H1 (cell line): ENCODE results near the gene GAB3. TPM values are rescaled to one million over a fixed set of nuclear protein-coding genes. Genes with fewer than 3 reads are reported as not detected.

Source experiments
- CTCF ChIA-PET: fragments of 300-600 bp; sonication (Branson Sonifier 250); formaldehyde crosslinking; loops from one replicate; lab custom pipeline; 2021; ENCODE audit not compliant: partially characterized antibody; lab: Charles Lee
- POLR2A ChIA-PET: fragments of 300-600 bp; sonication (Branson Sonifier 250); formaldehyde crosslinking; loops from one replicate; lab custom pipeline; 2021; ENCODE audit warnings: inconsistent platforms; ENCODE audit not compliant: partially characterized antibody; lab: Charles Lee
- DNase-seq, 2 experiments: peaks; one replicate each; pipeline versions ENCODE4 v3.0.0 to v3.0.0-alpha.2; 2010 to 2022; ENCODE audit warnings: low spot score in 2 of 2, low read depth in 1 of 2, mixed read lengths in 1 of 2
- FAIRE-seq: peaks from 2 replicates; lab custom pipeline; 2011; peaks lifted over from hg19 to GRCh38; lab: Jason Lieb, UNC
- H2AFZ ChIP-seq: 2 replicates; pipeline ENCODE4 v1.8.1; 2012; ENCODE audit warnings: low read length, inconsistent platforms
- H2AK5ac ChIP-seq: 2 replicates; pipeline ENCODE4 v1.6.1; 2013; ENCODE audit warnings: low read depth, low read length
- H2BK120ac ChIP-seq: replicated peaks from 2 replicates; pipeline ENCODE3; 2013; ENCODE audit warnings: low read depth, low read length, inconsistent platforms
- H2BK12ac ChIP-seq: 2 replicates; pipeline ENCODE4 v1.6.1; 2013; ENCODE audit warnings: low read depth, low read length
- H2BK15ac ChIP-seq: 2 replicates; pipeline ENCODE4 v1.6.1; 2013; ENCODE audit warnings: low read length
- H2BK20ac ChIP-seq: 2 replicates; pipeline ENCODE4 v1.6.1; 2013; ENCODE audit warnings: low read length
- H2BK5ac ChIP-seq: 2 replicates; pipeline ENCODE4 v1.6.1; 2013; ENCODE audit warnings: low read depth, low read length
- H3K14ac ChIP-seq: 2 replicates; pipeline ENCODE4 v1.6.1; 2013; ENCODE audit warnings: inconsistent platforms; ENCODE audit not compliant: insufficient read length
- H3K18ac ChIP-seq: 2 replicates; pipeline ENCODE4 v1.6.1; 2013; ENCODE audit warnings: low read length; ENCODE audit errors: extremely low read depth
- H3K23ac ChIP-seq: 2 replicates; pipeline ENCODE4 v1.6.1; 2013; ENCODE audit warnings: inconsistent platforms; ENCODE audit not compliant: insufficient read length
- H3K23me2 ChIP-seq: 2 replicates; pipeline ENCODE4 v1.6.1; 2013; ENCODE audit warnings: low read depth, low read length
- H3K27ac ChIP-seq: 2 replicates; pipeline ENCODE4 v1.6.1; 2011; ENCODE audit warnings: low read depth, low read length, inconsistent platforms
- H3K27me3 ChIP-seq, 4 experiments: replicated peaks in 1 of 4; 1 replicate in 1 of 4; 2 replicates in 3 of 4; pipeline versions ENCODE4 v1.6.1 to v1.8.1; 2011 to 2013; ENCODE audit warnings: low read length in 3 of 4, mild to moderate bottlenecking in 3 of 4, inconsistent platforms in 2 of 4, mixed read lengths in 2 of 4, moderate library complexity in 1 of 4; ENCODE audit not compliant: control insufficient read depth in 3 of 4, insufficient read depth in 3 of 4; ENCODE audit errors: extremely low read depth in 1 of 4
- H3K36me3 ChIP-seq, 4 experiments: 2 replicates each; pipeline versions ENCODE4 v1.6.1 to v1.8.1; 2011 to 2013; ENCODE audit warnings: mild to moderate bottlenecking in 4 of 4, low read length in 3 of 4, moderate library complexity in 2 of 4, control low read depth in 1 of 4, inconsistent platforms in 1 of 4; ENCODE audit not compliant: insufficient read depth in 4 of 4, control insufficient read depth in 2 of 4
- H3K4ac ChIP-seq: replicated peaks from 2 replicates; pipeline ENCODE3; 2013; ENCODE audit warnings: low read length, low read depth, mixed read lengths, inconsistent platforms; ENCODE audit not compliant: insufficient read length
- H3K4me1 ChIP-seq, 4 experiments: replicated peaks in 1 of 4; 1 replicate in 1 of 4; 2 replicates in 3 of 4; pipeline versions ENCODE4 v1.6.1 to v1.8.1; 2011 to 2013; ENCODE audit warnings: low read length in 3 of 4, inconsistent platforms in 2 of 4, mixed read lengths in 1 of 4; ENCODE audit not compliant: insufficient read depth in 4 of 4, control insufficient read depth in 3 of 4
- H3K4me2 ChIP-seq, 2 experiments: 2 replicates each; pipeline versions ENCODE4 v1.6.1 to v1.8.1; 2011 to 2013; ENCODE audit warnings: low read depth in 2 of 2, low read length in 2 of 2, control low read depth in 1 of 2, inconsistent platforms in 1 of 2, mild to moderate bottlenecking in 1 of 2; ENCODE audit not compliant: insufficient read depth in 1 of 2
- H3K4me3 ChIP-seq, 4 experiments: fragments of 200-600, 300-600 bp in 1 of 4; sonication (generic), shearing (Covaris generic), sonication (Bioruptor Twin) in 1 of 4; 2 replicates each; pipeline versions ENCODE4 v1.5.1 to v1.8.1; 2011 to 2016; ENCODE audit warnings: low read length in 4 of 4, low read depth in 3 of 4, control low read depth in 2 of 4, inconsistent platforms in 2 of 4, mild to moderate bottlenecking in 2 of 4, mixed read lengths in 1 of 4, moderate library complexity in 1 of 4; ENCODE audit not compliant: insufficient read depth in 2 of 4; ENCODE audit errors: extremely low read depth in 1 of 4
- H3K56ac ChIP-seq: replicated peaks from 2 replicates; pipeline ENCODE3; 2013; ENCODE audit warnings: low read depth, mild to moderate bottlenecking, mixed read lengths, low read length, inconsistent platforms; ENCODE audit not compliant: insufficient read length
- H3K79me1 ChIP-seq: 2 replicates; pipeline ENCODE4 v1.6.1; 2013; ENCODE audit warnings: low read depth, low read length, control low read depth
- H3K79me2 ChIP-seq, 2 experiments: 2 replicates each; pipeline versions ENCODE4 v1.6.1 to v1.8.1; 2012 to 2013; ENCODE audit warnings: low read length in 2 of 2, mild to moderate bottlenecking in 2 of 2, inconsistent platforms in 1 of 2; ENCODE audit not compliant: insufficient read depth in 2 of 2, control insufficient read depth in 1 of 2
- H3K9ac ChIP-seq, 4 experiments: replicated peaks in 1 of 4; 1 replicate in 1 of 4; 2 replicates in 3 of 4; pipeline versions ENCODE4 v1.6.1 to v1.8.1; 2011 to 2013; ENCODE audit warnings: low read depth in 3 of 4, low read length in 3 of 4, control low read depth in 2 of 4, mild to moderate bottlenecking in 2 of 4, moderate library complexity in 2 of 4, inconsistent platforms in 1 of 4; ENCODE audit errors: extremely low read depth in 1 of 4
- H3K9me3 ChIP-seq, 2 experiments: 2 replicates each; pipeline versions ENCODE4 v1.6.1 to v1.8.1; 2012 to 2013; ENCODE audit warnings: mild to moderate bottlenecking in 2 of 2, moderate library complexity in 2 of 2, control low read depth in 1 of 2, inconsistent platforms in 1 of 2, low read depth in 1 of 2, low read length in 1 of 2, mixed read lengths in 1 of 2; ENCODE audit not compliant: insufficient read depth in 2 of 2
- H4K20me1 ChIP-seq, 2 experiments: replicated peaks in 1 of 2; 2 replicates each; pipeline versions ENCODE3 to v1.8.1; 2011 to 2013; ENCODE audit warnings: inconsistent platforms in 2 of 2, low read length in 2 of 2, mild to moderate bottlenecking in 1 of 2; ENCODE audit not compliant: insufficient read depth in 2 of 2, control insufficient read depth in 1 of 2
- H4K5ac ChIP-seq: 2 replicates; pipeline ENCODE4 v1.6.1; 2013; ENCODE audit warnings: low read length, low read depth, mixed read lengths, inconsistent platforms; ENCODE audit not compliant: insufficient read length
- H4K8ac ChIP-seq: 2 replicates; pipeline ENCODE4 v1.8.0; 2013; ENCODE audit warnings: mild to moderate bottlenecking, moderate library complexity, low read length, inconsistent platforms; ENCODE audit not compliant: insufficient read depth; ENCODE audit errors: extremely low read depth
- H4K91ac ChIP-seq: replicated peaks from 2 replicates; pipeline ENCODE3; 2013; ENCODE audit warnings: low read length, mixed read lengths, inconsistent platforms; ENCODE audit not compliant: insufficient read length
- CBX5 ChIP-seq: fragments of 300-800, 300-1000 bp; sonication (generic); IDR thresholded peaks from 2 replicates; pipeline ENCODE4 v1.7.1; 2016; ENCODE audit warnings: antibody characterized with exemption, low read length, low read depth
- CBX8 ChIP-seq: fragments of 300-800, 300-1000 bp; sonication (generic); IDR thresholded peaks from 2 replicates; pipeline ENCODE4 v1.7.1; 2016; ENCODE audit warnings: low read depth, low read length, borderline replicate concordance
- CHD1 ChIP-seq: IDR thresholded peaks from 2 replicates; pipeline ENCODE4 v1.6.1; 2012; ENCODE audit warnings: low read depth, low read length, improper control_type of control experiment
- CTBP2 ChIP-seq: IDR thresholded peaks from 2 replicates; pipeline ENCODE4 v1.7.0; 2011; ENCODE audit warnings: borderline replicate concordance, mild to moderate bottlenecking, moderate library complexity, mixed read lengths, low read length; ENCODE audit not compliant: insufficient read depth, insufficient read length
- EGR1 ChIP-seq: IDR thresholded peaks from 2 replicates; pipeline ENCODE4 v1.6.1; 2011; ENCODE audit warnings: low read depth, low read length, borderline replicate concordance
- GTF2F1 ChIP-seq: IDR thresholded peaks from 2 replicates; pipeline ENCODE4 v1.6.1; 2012; ENCODE audit warnings: low read depth, low read length, improper control_type of control experiment, borderline replicate concordance
- HDAC2 ChIP-seq, 2 experiments: fragments of 300-600 bp in 1 of 2; sonication (generic) in 1 of 2; IDR thresholded peaks; 2 replicates each; pipeline ENCODE4 v1.6.1; 2011 to 2012; ENCODE audit warnings: low read depth in 2 of 2, low read length in 2 of 2, mild to moderate bottlenecking in 2 of 2, moderate library complexity in 2 of 2, borderline replicate concordance in 1 of 2, inconsistent platforms in 1 of 2
- MAFK ChIP-seq: IDR thresholded peaks from 2 replicates; pipeline ENCODE4 v1.6.1; 2012; ENCODE audit warnings: low read depth, mild to moderate bottlenecking, improper control_type of control experiment, low read length
- NRF1 ChIP-seq: IDR thresholded peaks from 2 replicates; pipeline ENCODE4 v1.6.1; 2011; ENCODE audit warnings: mild to moderate bottlenecking, low read depth, low read length, improper control_type of control experiment
- RXRA ChIP-seq: IDR thresholded peaks from 2 replicates; pipeline ENCODE4 v1.6.1; 2011; ENCODE audit warnings: low read depth, mild to moderate bottlenecking, low read length, moderate library complexity; ENCODE audit not compliant: insufficient read depth
- SAP30 ChIP-seq: fragments of 300-600 bp; sonication (generic); IDR thresholded peaks from 2 replicates; pipeline ENCODE4 v1.7.1; 2012; ENCODE audit warnings: low read length, moderate library complexity, mild to moderate bottlenecking, inconsistent platforms; ENCODE audit not compliant: insufficient read depth, insufficient replicate concordance
- SP1 ChIP-seq: IDR thresholded peaks from 2 replicates; pipeline ENCODE4 v1.6.1; 2011; ENCODE audit warnings: low read depth, low read length
- SP2 ChIP-seq: IDR thresholded peaks from 2 replicates; pipeline ENCODE4 v1.6.1; 2012; ENCODE audit warnings: mild to moderate bottlenecking, low read length, inconsistent platforms
- ZNF274 ChIP-seq: IDR thresholded peaks from 2 replicates; pipeline ENCODE4 v1.7.0; 2012; ENCODE audit warnings: low read length, borderline replicate concordance; ENCODE audit errors: extremely low read depth
- WGBS, 2 experiments: shearing (Covaris generic) in 1 of 2; methylation state at CpG; one replicate each; pipeline versions ENCODE4 v1.1.6 to v1.1.7; 2013 to 2015; ENCODE audit warnings: low lambda C conversion rate in 2 of 2, mixed read lengths in 2 of 2, inconsistent platforms in 1 of 2, low coverage in 1 of 2, missing lambda C conversion rate in 1 of 2; ENCODE audit not compliant: insufficient replicate concordance in 2 of 2, insufficient coverage in 1 of 2, insufficient read length in 1 of 2; ENCODE audit errors: extremely low coverage in 1 of 2, missing lambda C conversion rate in 1 of 2; 5-methylcytosine and 5-hydroxymethylcytosine counted together
- polyA plus RNA-seq, 7 experiments: library from polyadenylated mRNA; depleted of rRNA in 3 of 7; stranded (reverse) in 5 of 7; unstranded in 2 of 7; fragments of >200 nt in 5 of 7; fragments of 200-250 nt in 2 of 7; gene quantifications; 1 replicate in 5 of 7; 2 replicates in 1 of 7; 4 replicates in 1 of 7; pipeline versions ENCODE4 v1.2.1 to v1.2.3, GENCODE V29; 2011 to 2013; ENCODE audit warnings: missing spikeins in 2 of 7, mixed read lengths in 2 of 7
- total RNA-seq: library from RNA; stranded (reverse); fragmentation: NEBNext Ultra II Directional; extraction: Animal tissue kit (Norgen Biotek cat#: 25700); gene quantifications from 2 replicates; pipeline ENCODE4 v1.2.1, GENCODE V29; 2021

GAB3 gene
- total and polyA plus RNA-seq, 2 of the 8 experiments (the other 6 are each of a cell fraction or from before 2014, with no cell fraction given) = 0.48 to 1.2 TPM

- Histone ChIP-seq H4K20me1 (no peaks in the 10 kb centered on the region), H2AFZ (no peak overlapping the region), H3K23me2 (no peaks in the 10 kb centered on the region), H3K4me1 (peaks cover 0 to 2% (median 0%) of the 10 kb centered on the region in 4 experiments; a peak in 2 of 7 replicates), H3K4ac (no peak overlapping the region), H3K9me3 (no peaks in the 10 kb centered on the region), H3K79me1 (no peaks in the 10 kb centered on the region), H3K9ac (no peak overlapping the region), H2BK15ac (no peak overlapping the region), H3K14ac (no peak overlapping the region), H3K23ac (no peak overlapping the region), H3K56ac (no peak overlapping the region), H3K79me2 (no peaks in the 10 kb centered on the region), H3K4me3 (no peak overlapping the region), H3K27ac (no peak overlapping the region), H4K8ac (no peak overlapping the region), H3K36me3 (no peaks in the 10 kb centered on the region), H3K18ac (no peak overlapping the region), H3K4me2 (no peak overlapping the region), H4K5ac (no peak overlapping the region), H2AK5ac (no peak overlapping the region), H2BK12ac (no peak overlapping the region), H2BK5ac (no peak overlapping the region), H2BK20ac (no peak overlapping the region), H3K27me3 (no peaks in the 10 kb centered on the region), H2BK120ac (no peak overlapping the region), H4K91ac (no peak overlapping the region)
- ChIA-PET CTCF (interaction anchor here (0.9 kb wide), 1 partner anchor 55 kb away, joined by 3 read pairs; no protein-coding TSS in a partner anchor), POLR2A (no interaction called here)
- DNase-seq = no peak
- 78% methylated on average over 6 of the region's 6 CpGs; no CpG with 5 or more reads in 1 of the 2 experiments for WGBS, 2 experiments
- no peak for TF ChIP-seq ZNF274
- no peak for TF ChIP-seq SAP30
- TF ChIP-seq CBX8 = no peak
- TF ChIP-seq EGR1 = no peak
- no peak for TF ChIP-seq MAFK
- no peak for TF ChIP-seq SP1
- TF ChIP-seq CBX5 = no peak
- no peak for TF ChIP-seq CTBP2
- TF ChIP-seq SP2 = no peak
- TF ChIP-seq NRF1 = no peak
- TF ChIP-seq CHD1 = no peak
- no peak for TF ChIP-seq GTF2F1
- TF ChIP-seq HDAC2 (IDR thresholded peaks at IDR 0.05; ENCODE audit: borderline replicate concordance in 1 of 2, low read depth in 2 of 2, low read length in 2 of 2) = no peak
- no peak for TF ChIP-seq RXRA
- no peak for FAIRE-seq
These were observed 34.8 kb upstream of the GAB3 start for GRCh38 chrX:154785716-154786115.
